Liver (tissue), 9 donors: ENCODE data around the gene STK39. TPM values are rescaled to one million over a fixed set of nuclear protein-coding genes. Genes with fewer than 3 reads are reported as not detected.

Experiments
- DNase-seq: peaks from one replicate; pipeline ENCODE4 v3.0.0-alpha.2; 2017; ENCODE audit warnings: low spot score
- H3K27ac ChIP-seq, 2 donors: one replicate each; pipeline ENCODE4 v1.7.0; 2013; ENCODE audit warnings: inconsistent platforms in 2 of 2, low read length in 2 of 2, control low read depth in 1 of 2, low read depth in 1 of 2, mild to moderate bottlenecking in 1 of 2
- H3K27me3 ChIP-seq, 4 donors: one replicate each; pipeline versions ENCODE4 v1.6.1 to v1.7.0; 2013; ENCODE audit warnings: low read length in 3 of 4, inconsistent platforms in 1 of 4, mild to moderate bottlenecking in 1 of 4, moderate library complexity in 1 of 4; ENCODE audit not compliant: control insufficient read depth in 4 of 4, insufficient read depth in 4 of 4
- H3K36me3 ChIP-seq, 4 donors: one replicate each; pipeline versions ENCODE4 v1.6.1 to v1.7.0; 2013; ENCODE audit warnings: low read length in 3 of 4, mild to moderate bottlenecking in 3 of 4, low read depth in 1 of 4, moderate library complexity in 1 of 4; ENCODE audit not compliant: control insufficient read depth in 4 of 4, insufficient read depth in 3 of 4
- H3K4me1 ChIP-seq, 4 donors: one replicate each; pipeline versions ENCODE4 v1.6.1 to v1.7.0; 2013; ENCODE audit warnings: low read length in 3 of 4, mild to moderate bottlenecking in 3 of 4, moderate library complexity in 1 of 4; ENCODE audit not compliant: control insufficient read depth in 4 of 4, insufficient read depth in 4 of 4
- H3K4me3 ChIP-seq, 3 donors: one replicate each; pipeline versions ENCODE4 v1.6.1 to v1.7.0; 2013; ENCODE audit warnings: low read length in 3 of 3, control low read depth in 1 of 3, low read depth in 1 of 3, mild to moderate bottlenecking in 1 of 3
- H3K9ac ChIP-seq, 2 donors: one replicate each; pipeline ENCODE4 v1.7.0; 2013; ENCODE audit warnings: low read length in 2 of 2, mild to moderate bottlenecking in 2 of 2, moderate library complexity in 2 of 2, control low read depth in 1 of 2, low read depth in 1 of 2
- H3K9me3 ChIP-seq, 4 donors: one replicate each; pipeline versions ENCODE4 v1.6.1 to v1.7.0; 2013; ENCODE audit warnings: low read length in 3 of 4; ENCODE audit not compliant: control insufficient read depth in 4 of 4
- EGR1 ChIP-seq, 2 donors: IDR thresholded peaks; 2 replicates each; pipeline ENCODE4 v1.6.1; 2016 to 2018; ENCODE audit warnings: antibody characterized with exemption in 2 of 2, low read depth in 2 of 2
- FOXA1 ChIP-seq: IDR thresholded peaks from 2 replicates; pipeline ENCODE4 v1.6.1; 2016; ENCODE audit warnings: antibody characterized with exemption
- FOXA2 ChIP-seq: IDR thresholded peaks from 2 replicates; pipeline ENCODE4 v1.6.1; 2016; ENCODE audit warnings: antibody characterized with exemption
- GABPA ChIP-seq, 2 donors: IDR thresholded peaks in 1 of 2; conservative IDR thresholded peaks in 1 of 2; 2 replicates each; pipeline ENCODE4 v1.6.1; 2016; ENCODE audit warnings: antibody characterized with exemption in 2 of 2, mild to moderate bottlenecking in 1 of 2, moderate library complexity in 1 of 2
- HNF4A ChIP-seq, 2 donors: conservative IDR thresholded peaks; 2 replicates each; pipeline ENCODE4 v1.6.1; 2016; ENCODE audit warnings: antibody characterized with exemption in 2 of 2, mild to moderate bottlenecking in 2 of 2
- HNF4G ChIP-seq: IDR thresholded peaks from 2 replicates; pipeline ENCODE4 v1.6.1; 2016; ENCODE audit warnings: antibody characterized with exemption
- JUND ChIP-seq, 2 donors: IDR thresholded peaks; 2 replicates each; pipeline ENCODE4 v1.6.1; 2016; ENCODE audit warnings: antibody characterized with exemption in 2 of 2
- NR2F2 ChIP-seq: IDR thresholded peaks from 2 replicates; pipeline ENCODE4 v1.6.1; 2016; ENCODE audit warnings: antibody characterized with exemption
- RAD21 ChIP-seq, 2 donors: IDR thresholded peaks; 2 replicates each; pipeline ENCODE4 v1.6.1; 2016; ENCODE audit warnings: antibody characterized with exemption in 2 of 2, mild to moderate bottlenecking in 2 of 2
- RXRA ChIP-seq, 2 donors: IDR thresholded peaks; 2 replicates each; pipeline ENCODE4 v1.6.1; 2017 to 2018; ENCODE audit warnings: antibody characterized with exemption in 2 of 2, mild to moderate bottlenecking in 1 of 2
- SP1 ChIP-seq: IDR thresholded peaks from 2 replicates; pipeline ENCODE4 v1.6.1; 2018; ENCODE audit warnings: antibody characterized with exemption, mild to moderate bottlenecking
- TAF1 ChIP-seq: conservative IDR thresholded peaks from 2 replicates; pipeline ENCODE4 v1.6.1; 2016; ENCODE audit warnings: antibody characterized with exemption, mild to moderate bottlenecking
- YY1 ChIP-seq: IDR thresholded peaks from 2 replicates; pipeline ENCODE4 v1.6.1; 2016; ENCODE audit warnings: antibody characterized with exemption, mild to moderate bottlenecking
- WGBS: extraction: QIAGEN DNeasy Blood & Tissue Kit; methylation state at CpG from one replicate; pipeline ENCODE4 v1.1.7; 2013; 5-methylcytosine and 5-hydroxymethylcytosine counted together
- polyA plus RNA-seq, 2 donors: library from polyadenylated mRNA; stranded (reverse) in 1 of 2; unstranded in 1 of 2; fragments of 200-250 nt in 1 of 2; fragments of >200 nt in 1 of 2; fragmentation: Nextera tagmentation in 1 of 2; extraction: Ambion mirVana in 1 of 2; gene quantifications; one replicate each; pipeline versions ENCODE4 v1.2.1 to v1.2.3, GENCODE V29; 2013 to 2015
- total RNA-seq, 2 donors: library from RNA; depleted of rRNA; stranded (reverse); fragments of >200 nt; gene quantifications; one replicate each; pipeline ENCODE4 v1.2.3, GENCODE V29; 2014
- TF ChIP-seq, protein P1 (sequence below): fragments of 150-350 bp; IDR thresholded peaks from 2 replicates; pipeline ENCODE4 v1.5.1; 2017; ENCODE audit warnings: improper control_type of control experiment, low read depth, low read length; ENCODE audit not compliant: missing input control
- TF ChIP-seq, protein P2 (sequence below): IDR thresholded peaks from 2 replicates; pipeline ENCODE4 v1.6.1; 2016; ENCODE audit warnings: antibody characterized with exemption
- TF ChIP-seq, protein P3 (sequence below): IDR thresholded peaks from 2 replicates; pipeline ENCODE4 v1.6.1; 2016; ENCODE audit warnings: antibody characterized with exemption
- TF ChIP-seq, protein P4 (sequence below): IDR thresholded peaks from 2 replicates; pipeline ENCODE4 v1.6.1; 2016; ENCODE audit warnings: antibody characterized with exemption, mild to moderate bottlenecking
- TF ChIP-seq, protein P5 (sequence below): IDR thresholded peaks from 2 replicates; pipeline ENCODE4 v1.6.1; 2016; ENCODE audit warnings: antibody characterized with exemption
- donor health status: healthy.
- donor health status: healthy.
- donor health status: healthy.
- donor health status: healthy.
- donor health status: healthy.

The STK39 gene
- total and polyA plus RNA-seq, 4 donors: 0.29 to 1.8 (median 0.73) TPM

DNA sequence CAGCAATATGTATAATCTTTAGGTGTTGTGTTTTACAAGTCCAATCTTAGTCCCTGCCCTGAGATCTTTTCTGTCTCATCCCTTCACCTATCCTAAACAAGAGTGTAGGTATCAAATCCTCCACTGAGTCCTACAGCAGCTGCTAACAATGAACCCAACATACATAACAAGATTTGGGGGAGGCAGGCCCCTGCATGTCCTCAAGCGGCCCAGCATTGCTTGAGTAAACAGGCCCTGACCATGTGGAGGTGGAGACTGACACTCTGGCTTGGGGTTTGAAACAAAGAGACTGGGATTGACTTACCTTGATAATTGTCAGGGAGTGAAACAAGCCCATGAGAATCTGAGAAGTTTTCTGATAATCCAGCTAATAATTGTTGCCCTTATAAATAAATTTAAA is 213.4 kb downstream of the STK39 start (continued):
- TF ChIP-seq, protein P1, sequence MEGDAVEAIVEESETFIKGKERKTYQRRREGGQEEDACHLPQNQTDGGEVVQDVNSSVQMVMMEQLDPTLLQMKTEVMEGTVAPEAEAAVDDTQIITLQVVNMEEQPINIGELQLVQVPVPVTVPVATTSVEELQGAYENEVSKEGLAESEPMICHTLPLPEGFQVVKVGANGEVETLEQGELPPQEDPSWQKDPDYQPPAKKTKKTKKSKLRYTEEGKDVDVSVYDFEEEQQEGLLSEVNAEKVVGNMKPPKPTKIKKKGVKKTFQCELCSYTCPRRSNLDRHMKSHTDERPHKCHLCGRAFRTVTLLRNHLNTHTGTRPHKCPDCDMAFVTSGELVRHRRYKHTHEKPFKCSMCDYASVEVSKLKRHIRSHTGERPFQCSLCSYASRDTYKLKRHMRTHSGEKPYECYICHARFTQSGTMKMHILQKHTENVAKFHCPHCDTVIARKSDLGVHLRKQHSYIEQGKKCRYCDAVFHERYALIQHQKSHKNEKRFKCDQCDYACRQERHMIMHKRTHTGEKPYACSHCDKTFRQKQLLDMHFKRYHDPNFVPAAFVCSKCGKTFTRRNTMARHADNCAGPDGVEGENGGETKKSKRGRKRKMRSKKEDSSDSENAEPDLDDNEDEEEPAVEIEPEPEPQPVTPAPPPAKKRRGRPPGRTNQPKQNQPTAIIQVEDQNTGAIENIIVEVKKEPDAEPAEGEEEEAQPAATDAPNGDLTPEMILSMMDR: no peak
- TF ChIP-seq EGR1 (IDR thresholded peaks at IDR 0.05; ENCODE audit: low read depth in 2 of 2): no peak
- TF ChIP-seq FOXA2: no peak
- TF ChIP-seq, protein P2, sequence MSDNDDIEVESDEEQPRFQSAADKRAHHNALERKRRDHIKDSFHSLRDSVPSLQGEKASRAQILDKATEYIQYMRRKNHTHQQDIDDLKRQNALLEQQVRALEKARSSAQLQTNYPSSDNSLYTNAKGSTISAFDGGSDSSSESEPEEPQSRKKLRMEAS: no peak
- no peak for TF ChIP-seq NR2F2
- TF ChIP-seq TAF1: no peak
- TF ChIP-seq, protein P3, sequence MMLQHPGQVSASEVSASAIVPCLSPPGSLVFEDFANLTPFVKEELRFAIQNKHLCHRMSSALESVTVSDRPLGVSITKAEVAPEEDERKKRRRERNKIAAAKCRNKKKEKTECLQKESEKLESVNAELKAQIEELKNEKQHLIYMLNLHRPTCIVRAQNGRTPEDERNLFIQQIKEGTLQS: no peak
- no peak for TF ChIP-seq JUND (IDR thresholded peaks at IDR 0.05)
- TF ChIP-seq HNF4G: no peak
- TF ChIP-seq HNF4A (conservative IDR thresholded peaks at IDR 0.05): no peak
- TF ChIP-seq RAD21 (IDR thresholded peaks at IDR 0.05): no peak
- TF ChIP-seq RXRA (IDR thresholded peaks at IDR 0.05): no peak
- TF ChIP-seq GABPA (IDR thresholded peaks at IDR 0.05 in 1 of 2, conservative IDR thresholded peaks at IDR 0.05 in 1 of 2): no peak

DNA sequence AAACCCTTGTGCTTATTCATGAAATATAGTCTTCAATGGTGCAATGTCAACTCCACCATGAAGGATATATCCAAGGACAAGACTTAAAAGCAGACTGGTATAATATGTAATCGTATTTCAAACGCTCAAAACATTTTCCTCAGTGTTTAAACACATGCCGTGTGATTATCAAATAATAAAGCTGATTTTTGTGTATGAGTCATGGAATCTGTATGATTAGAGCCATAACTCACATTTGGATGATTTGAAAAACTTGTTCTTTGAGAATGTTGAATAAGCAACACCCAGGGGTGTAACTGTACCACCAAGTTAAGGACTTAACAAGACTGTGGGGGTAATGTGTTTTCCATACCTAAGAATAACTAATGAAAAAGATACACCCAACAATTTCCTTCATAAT is 215.3 kb downstream of the STK39 start:
- WGBS: 95% methylated on average over 3 of the region's 3 CpGs
- H3K9me3 ChIP-seq: no peaks in the 10 kb centered on the region
- no peak overlapping the region for H3K9ac ChIP-seq
- H3K4me3 ChIP-seq: no peak overlapping the region
- no peaks in the 10 kb centered on the region for H3K27me3 ChIP-seq
- no peak for DNase-seq
- H3K27ac ChIP-seq: no peak overlapping the region
- no peaks in the 10 kb centered on the region for H3K36me3 ChIP-seq
- TF ChIP-seq RXRA (IDR thresholded peaks at IDR 0.05) (no peak), YY1 (no peak), RAD21 (IDR thresholded peaks at IDR 0.05) (no peak), HNF4A (conservative IDR thresholded peaks at IDR 0.05) (no peak), FOXA1 (no peak), JUND (IDR thresholded peaks at IDR 0.05) (no peak), EGR1 (IDR thresholded peaks at IDR 0.05; ENCODE audit: low read depth in 2 of 2) (no peak), GABPA (IDR thresholded peaks at IDR 0.05 in 1 of 2, conservative IDR thresholded peaks at IDR 0.05 in 1 of 2) (no peak), TAF1 (no peak), HNF4G (no peak), NR2F2 (no peak), SP1 (no peak)
- TF ChIP-seq, protein P1: no peak
- TF ChIP-seq, protein P2: no peak
- TF ChIP-seq, protein P4, sequence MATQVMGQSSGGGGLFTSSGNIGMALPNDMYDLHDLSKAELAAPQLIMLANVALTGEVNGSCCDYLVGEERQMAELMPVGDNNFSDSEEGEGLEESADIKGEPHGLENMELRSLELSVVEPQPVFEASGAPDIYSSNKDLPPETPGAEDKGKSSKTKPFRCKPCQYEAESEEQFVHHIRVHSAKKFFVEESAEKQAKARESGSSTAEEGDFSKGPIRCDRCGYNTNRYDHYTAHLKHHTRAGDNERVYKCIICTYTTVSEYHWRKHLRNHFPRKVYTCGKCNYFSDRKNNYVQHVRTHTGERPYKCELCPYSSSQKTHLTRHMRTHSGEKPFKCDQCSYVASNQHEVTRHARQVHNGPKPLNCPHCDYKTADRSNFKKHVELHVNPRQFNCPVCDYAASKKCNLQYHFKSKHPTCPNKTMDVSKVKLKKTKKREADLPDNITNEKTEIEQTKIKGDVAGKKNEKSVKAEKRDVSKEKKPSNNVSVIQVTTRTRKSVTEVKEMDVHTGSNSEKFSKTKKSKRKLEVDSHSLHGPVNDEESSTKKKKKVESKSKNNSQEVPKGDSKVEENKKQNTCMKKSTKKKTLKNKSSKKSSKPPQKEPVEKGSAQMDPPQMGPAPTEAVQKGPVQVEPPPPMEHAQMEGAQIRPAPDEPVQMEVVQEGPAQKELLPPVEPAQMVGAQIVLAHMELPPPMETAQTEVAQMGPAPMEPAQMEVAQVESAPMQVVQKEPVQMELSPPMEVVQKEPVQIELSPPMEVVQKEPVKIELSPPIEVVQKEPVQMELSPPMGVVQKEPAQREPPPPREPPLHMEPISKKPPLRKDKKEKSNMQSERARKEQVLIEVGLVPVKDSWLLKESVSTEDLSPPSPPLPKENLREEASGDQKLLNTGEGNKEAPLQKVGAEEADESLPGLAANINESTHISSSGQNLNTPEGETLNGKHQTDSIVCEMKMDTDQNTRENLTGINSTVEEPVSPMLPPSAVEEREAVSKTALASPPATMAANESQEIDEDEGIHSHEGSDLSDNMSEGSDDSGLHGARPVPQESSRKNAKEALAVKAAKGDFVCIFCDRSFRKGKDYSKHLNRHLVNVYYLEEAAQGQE: no peak
- TF ChIP-seq, protein P5, sequence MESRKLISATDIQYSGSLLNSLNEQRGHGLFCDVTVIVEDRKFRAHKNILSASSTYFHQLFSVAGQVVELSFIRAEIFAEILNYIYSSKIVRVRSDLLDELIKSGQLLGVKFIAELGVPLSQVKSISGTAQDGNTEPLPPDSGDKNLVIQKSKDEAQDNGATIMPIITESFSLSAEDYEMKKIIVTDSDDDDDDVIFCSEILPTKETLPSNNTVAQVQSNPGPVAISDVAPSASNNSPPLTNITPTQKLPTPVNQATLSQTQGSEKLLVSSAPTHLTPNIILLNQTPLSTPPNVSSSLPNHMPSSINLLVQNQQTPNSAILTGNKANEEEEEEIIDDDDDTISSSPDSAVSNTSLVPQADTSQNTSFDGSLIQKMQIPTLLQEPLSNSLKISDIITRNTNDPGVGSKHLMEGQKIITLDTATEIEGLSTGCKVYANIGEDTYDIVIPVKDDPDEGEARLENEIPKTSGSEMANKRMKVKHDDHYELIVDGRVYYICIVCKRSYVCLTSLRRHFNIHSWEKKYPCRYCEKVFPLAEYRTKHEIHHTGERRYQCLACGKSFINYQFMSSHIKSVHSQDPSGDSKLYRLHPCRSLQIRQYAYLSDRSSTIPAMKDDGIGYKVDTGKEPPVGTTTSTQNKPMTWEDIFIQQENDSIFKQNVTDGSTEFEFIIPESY: no peak
- TF ChIP-seq, protein P3: no peak
- no peaks in the 10 kb centered on the region for H3K4me1 ChIP-seq
